NCI-H2081 (cell line): Measurements from ENCODE around the gene TK1.

ENCODE experiments used
- DNase-seq, 2 experiments: peaks; one replicate each; lab custom pipeline; 2025; lab: John Stamatoyannopoulos, UW

The TK1 gene

GRCh38 chr17:78133971-78134898, 52.6 kb downstream of the TK1 start:
- DNase-seq: peak; percentile 38 to 56

GRCh38 chr17:78133179-78133951, 53.5 kb downstream of the TK1 start:
- DNase-seq: no peak

GRCh38 chr17:78132767-78133178, 54.1 kb downstream of the TK1 start:
- no peak for DNase-seq

DNA sequence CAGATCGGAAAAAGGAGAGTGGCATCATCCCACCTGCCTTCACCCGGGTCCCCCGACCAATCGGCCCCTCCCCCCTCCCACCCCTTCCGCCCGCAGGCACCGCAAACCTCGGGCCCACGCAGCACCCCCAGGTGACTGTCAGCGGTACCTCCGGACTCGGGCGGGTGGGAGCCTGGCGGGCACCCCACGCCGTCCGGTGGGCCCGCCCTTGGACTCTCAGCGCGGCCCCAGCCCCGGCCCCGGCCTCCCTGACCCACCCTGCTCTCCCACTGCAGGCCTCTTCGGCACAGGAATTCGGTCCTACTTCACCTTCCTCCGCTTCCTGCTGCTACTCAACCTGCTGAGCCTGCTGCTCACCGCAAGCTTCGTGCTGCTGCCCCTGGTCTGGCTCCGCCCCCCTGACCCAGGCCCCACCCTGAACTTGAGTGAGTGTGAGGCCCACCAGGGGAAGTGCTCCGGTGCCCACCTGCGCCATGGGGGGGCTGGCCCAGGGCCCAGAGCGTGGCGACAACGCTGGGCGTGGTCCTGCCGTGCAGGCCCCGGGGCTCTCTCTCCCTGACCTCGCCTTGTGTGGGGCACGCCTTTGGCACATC, 54.7 kb downstream of the TK1 start:
- no peak for DNase-seq

DNA sequence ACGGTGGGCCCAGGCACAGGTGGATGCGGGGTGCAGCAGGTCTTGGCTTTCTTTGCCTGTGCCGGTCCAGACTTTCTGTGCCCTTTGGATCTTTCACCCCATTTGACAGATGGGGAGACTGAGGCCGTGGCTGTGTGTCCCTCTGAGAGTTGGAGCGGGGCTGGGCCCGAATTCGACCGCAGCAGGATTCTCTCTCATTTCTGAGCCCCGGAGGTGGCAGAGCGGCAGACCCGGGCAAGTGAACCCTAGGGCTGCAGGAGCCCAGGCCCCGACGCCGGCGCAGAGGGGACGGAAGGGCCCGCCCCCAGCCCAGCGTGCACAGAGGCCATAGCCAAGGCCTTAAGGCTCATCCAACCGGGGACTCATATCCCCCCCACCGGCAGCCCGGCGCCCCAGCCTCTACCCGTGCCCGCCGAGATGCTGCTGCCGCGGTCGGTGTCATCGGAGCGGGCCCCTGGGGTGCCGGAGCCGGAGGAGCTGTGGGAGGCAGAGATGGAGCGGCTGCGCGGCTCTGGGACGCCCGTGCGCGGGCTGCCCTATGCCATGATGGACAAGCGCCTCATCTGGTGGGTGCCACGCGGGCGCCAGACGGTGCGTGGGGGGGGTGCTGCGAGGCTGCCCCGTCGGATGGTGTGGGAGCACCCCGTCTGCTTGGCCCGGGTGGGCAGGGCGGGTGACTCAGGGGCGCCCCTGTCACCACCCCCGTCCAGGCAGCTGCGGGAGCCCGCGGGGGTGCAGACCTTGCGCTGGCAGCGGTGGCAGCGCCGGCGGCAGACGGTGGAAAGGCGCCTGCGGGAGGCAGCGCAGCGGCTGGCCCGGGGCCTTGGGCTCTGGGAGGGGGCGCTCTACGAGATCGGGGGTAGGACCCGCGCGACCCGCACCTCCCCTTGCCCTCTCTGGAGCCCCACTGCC, 55.4 kb downstream of the TK1 start:
- no peak for DNase-seq

- no peak for DNase-seq
These were observed 56.3 kb downstream of the TK1 start, which contains the start of gene TMC8 for GRCh38 chr17:78130437-78131101. Gene TMC8 (plus strand): TSS chr17:78130771. CDS start chr17:78131589, 818 bp downstream.

DNA sequence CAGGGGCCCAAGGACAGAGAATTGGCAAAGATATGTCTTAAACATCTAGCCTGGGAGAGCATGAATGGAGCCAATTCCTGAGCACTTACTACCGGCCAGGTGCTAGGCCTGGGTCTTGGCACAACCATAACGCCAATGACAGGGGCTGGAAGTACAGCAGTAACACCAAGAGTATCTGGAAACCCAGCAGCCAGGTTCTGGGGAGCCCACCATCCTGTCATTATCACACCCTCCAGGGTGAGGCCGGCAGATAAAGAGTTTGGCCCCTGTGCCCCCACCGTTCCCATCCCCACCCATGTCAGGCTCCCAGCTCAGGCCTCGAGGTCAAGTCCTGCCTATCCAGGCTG, 56.8 kb downstream of the TK1 start:
- no peak for DNase-seq

DNA sequence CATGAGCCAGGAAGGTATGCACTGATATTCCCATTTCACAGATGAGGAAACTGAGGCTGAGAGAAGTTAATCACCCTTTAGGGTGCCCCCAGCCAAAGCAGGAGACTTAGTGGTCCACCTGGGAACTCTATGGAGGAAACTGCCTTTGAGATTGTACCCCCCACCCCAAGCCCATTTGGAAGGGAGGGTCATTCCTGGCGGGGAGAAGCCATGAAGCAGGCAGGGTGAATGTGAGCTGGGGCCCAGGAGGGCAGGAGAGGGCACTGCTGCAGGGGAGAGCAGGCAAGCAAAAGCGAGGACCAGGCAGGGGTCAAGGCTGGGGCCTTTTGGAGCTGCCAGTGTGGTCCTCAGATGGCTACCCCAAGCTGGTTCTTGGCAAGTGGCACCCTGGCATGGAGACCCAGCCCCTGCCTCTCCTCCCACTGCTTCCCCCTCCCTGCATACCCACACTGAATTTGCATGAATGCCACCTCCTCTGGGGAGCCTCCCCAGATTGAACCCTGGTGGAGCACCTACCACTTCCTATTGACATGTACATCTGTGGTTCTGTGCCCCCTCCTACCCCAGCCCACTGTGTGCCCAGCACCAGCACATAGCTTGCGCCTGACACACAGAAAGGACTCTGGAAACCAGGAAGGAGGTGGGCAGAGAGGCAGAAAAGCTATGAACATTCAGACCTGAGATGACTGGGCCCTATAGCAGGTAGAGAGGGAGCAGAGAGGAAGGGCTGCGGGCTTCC, 57.3 kb downstream of the TK1 start:
- no peak for DNase-seq

DNA sequence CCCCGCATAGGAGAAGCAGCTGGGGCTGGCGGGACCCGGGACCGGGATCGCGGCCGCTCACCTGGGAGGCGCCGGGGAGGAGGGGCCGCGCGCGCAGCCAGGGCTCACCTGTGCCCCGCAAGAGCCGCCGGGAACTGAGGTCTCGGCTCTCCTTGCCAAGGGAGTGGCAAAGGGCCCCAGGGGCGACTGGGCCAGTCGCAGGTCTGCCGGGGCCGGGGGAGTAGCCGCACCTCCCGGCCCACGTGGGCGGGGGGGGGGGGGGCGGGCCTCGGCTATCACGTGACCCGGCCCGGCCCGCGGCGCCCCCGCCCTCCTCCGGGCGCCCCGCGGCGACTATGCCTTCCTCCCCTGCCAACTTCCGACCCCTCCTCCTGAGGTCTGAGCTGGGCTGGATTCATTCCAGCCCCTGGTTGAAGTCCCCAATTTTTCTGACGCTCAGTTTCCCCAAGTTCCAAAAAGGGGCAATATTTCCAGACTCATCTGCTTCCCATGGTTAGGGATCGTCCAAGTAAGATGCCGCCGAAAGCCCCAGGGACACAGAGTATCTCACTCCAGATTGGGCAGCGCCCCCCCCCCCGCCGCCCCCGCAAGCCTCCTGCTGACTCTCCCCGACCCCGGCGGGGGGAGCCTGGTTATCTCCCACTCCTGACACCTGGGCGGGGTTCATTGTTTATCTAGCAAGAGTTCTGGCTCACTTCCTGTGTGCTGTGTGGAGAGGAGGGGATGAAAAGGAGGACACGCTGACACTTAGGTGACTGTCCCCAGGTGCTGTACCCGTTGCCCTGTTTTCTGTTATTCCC, 58.1 kb downstream of the TK1 start, which contains the start of gene TMC6:
Gene TMC6 (minus strand): TSS at position 205 of the 800 bp plus-strand sequence. CDS start 1,923 bp downstream, outside the sequence.
- DNase-seq: peak; percentile 54 to 69

DNA sequence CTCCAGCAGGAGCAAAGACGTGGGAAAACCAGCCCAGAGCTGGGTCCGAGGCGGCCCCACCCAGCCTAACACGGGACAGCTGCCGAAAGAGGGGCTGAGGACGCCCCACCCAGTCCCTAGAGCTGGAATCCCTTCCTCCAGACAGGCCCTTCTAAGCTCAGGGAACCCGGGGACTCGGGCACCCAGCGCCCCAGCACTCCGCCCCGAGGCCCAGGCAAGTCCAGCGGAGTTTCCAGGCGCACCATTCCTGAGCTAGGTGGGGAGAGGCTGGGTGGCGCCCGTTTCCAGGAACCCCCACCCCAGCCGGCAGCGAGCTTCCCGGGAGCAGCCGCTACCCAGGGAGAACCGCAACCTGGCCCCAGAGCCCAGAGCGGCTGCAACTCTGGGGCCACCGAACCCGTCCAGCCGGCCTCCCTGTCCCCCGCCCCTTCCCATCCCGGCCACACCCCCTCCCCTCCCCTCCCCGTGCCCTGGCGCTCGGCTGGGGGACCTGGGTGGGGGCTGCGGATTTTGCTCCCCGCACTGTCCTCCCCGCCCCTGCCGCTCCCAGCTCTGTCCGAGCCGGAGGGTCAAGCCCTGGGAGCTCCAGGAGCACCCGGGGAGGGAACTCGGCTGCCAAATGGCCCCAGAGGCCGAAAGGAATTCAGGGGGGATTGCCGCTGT, 58.8 kb downstream of the TK1 start:
- peak; percentile 11 to 30 for DNase-seq

- no peak for DNase-seq
These were observed 59.5 kb downstream of the TK1 start for GRCh38 chr17:78127239-78127887.

GRCh38 chr17:78126895-78127238, 60.0 kb downstream of the TK1 start:
- no peak for DNase-seq

DNA sequence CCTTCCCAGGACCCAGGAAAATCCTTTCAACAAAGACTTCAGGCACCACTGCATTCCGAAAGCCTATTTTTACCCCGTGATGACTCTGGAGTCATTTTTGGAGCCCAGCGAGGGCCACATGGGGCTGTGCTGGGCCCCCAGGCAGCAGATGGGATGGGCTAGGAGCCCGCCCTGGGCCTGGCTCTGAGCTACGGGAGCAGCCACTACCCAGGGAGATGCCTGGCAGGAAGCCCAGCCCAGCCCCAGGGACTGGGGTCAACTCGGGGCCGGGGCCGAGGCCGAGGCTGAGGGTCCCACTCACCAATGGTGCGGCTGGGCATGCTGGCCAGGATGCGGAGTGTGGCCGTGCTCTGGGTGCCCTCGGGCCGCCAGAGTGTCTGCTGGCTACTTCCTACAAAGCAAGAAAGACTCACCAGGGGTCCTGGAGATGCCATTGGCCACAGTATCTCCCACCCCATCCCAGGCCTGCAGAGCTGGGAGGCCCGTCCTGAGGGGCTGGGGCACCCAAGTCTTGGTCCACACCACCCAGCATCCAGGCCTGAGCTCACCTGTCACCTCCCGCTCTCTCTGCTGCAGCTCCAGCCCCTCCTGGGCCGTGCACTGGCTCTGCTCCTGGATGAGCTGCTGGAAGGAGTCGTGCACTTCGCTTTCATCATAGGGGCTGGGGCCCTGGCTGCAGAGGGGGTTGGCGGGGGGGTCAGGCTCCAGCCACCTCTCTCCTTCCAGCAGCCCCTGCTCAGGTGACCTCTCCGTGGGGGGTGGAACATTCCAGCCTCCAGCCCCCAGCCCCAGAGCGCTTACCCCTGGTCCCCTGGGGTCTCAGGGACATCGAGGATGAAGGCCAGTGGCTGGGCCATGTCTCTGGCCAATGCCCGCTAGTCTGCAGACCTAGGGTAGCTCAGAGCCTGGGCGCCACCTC, 60.6 kb downstream of the TK1 start:
- DNase-seq: no peak

DNA sequence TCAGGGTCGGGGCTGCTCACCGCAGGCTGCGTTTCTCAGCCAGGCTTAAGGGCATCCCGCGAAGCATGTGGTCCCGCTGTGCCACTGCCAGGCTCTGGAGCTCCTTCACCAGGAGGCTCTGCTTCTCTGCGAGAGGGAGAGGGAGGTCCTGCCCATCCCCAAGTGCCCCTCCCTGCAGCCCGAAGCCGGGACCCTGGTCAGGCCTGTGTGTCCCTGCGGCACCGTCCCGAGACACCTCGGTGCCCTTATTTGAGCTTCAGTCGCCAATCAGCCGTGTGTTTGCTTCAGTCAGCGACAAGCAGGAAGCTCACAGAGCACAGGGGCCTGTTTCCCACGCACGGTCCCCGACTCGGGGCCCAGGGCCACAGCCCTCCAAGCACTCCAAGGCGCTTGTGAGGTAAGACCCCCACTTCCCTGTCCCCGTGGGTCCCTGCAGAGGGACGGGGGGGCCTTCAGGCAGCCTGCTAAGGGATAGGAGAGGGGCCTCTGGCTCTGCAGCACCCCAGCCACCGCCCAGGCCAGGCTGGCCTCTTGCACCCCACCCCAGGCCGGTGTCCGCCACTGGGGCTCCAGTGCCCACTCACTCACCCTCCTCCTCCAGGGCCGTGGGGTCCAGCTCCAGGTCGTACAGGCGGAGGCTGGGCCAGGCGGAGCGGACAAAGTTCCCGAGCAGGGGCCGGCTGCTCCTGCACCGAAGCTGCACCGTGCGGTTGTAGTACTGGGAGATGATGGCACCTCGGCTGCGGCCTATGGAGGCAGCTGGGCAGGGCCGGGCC, 61.5 kb downstream of the TK1 start:
- DNase-seq: no peak

DNA sequence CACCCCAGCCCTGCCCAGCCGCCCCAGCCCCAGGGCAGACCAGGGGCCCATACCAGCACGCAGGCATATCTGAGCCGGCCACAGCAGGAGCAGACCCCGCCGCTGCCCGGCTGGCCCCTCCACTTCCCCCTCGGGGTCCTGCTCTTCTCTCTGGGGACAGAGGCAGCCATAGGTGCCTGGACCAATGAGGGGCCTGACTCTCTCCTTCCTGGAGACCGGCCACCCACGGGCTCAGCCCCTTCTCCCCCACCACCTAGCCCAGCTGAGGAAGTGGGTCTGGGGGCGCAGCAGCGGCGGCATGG, 62.1 kb downstream of the TK1 start:
- DNase-seq: no peak
